ENCODE data around the gene MSH2. TPM values are rescaled to one million over a fixed set of nuclear protein-coding genes. Genes with fewer than 3 reads are reported as not detected.

The MSH2 gene
- polyA plus RNA-seq, 1 donor, result 28.7 TPM

GRCh38 chr2:47518497-47519146 lies 115.7 kb downstream of the MSH2 start:
- Histone ChIP-seq H3K36me3 (ENCODE audit: control insufficient read depth, insufficient read depth, low read length) (no peaks in the 10 kb centered on the region), H3K4me3 (ENCODE audit: low read length) (no peak overlapping the region), H3K9me3 (ENCODE audit: control insufficient read depth, low read depth, low read length) (no peaks in the 10 kb centered on the region), H3K4me1 (ENCODE audit: control insufficient read depth, insufficient read depth, low read length) (peaks cover 4% of the 10 kb centered on the region), H3K27me3 (ENCODE audit: control insufficient read depth, insufficient read depth, low read length) (peaks cover 35% of the 10 kb centered on the region), H3K27ac (ENCODE audit: low read length) (no peak overlapping the region)
- DNase-seq, result no peak
- WGBS (ENCODE audit: insufficient coverage, low lambda C conversion rate), result no CpG with 5 or more reads among the region's 12 CpGs

- H3K4me3 ChIP-seq (ENCODE audit: low read length), result no peak overlapping the region
- no peak for DNase-seq
- WGBS (ENCODE audit: insufficient coverage, low lambda C conversion rate), result no CpG with 5 or more reads among the region's 9 CpGs
- H3K9me3 ChIP-seq (ENCODE audit: control insufficient read depth, low read depth, low read length), result no peaks in the 10 kb centered on the region
- no peak overlapping the region for H3K27ac ChIP-seq (ENCODE audit: low read length)
- no peaks in the 10 kb centered on the region for H3K36me3 ChIP-seq (ENCODE audit: control insufficient read depth, insufficient read depth, low read length)
- peaks cover 37% of the 10 kb centered on the region for H3K27me3 ChIP-seq (ENCODE audit: control insufficient read depth, insufficient read depth, low read length)
- H3K4me1 ChIP-seq (ENCODE audit: control insufficient read depth, insufficient read depth, low read length), result peaks cover 4% of the 10 kb centered on the region
Observed at GRCh38 chr2:47519147-47519537, 116.2 kb downstream of the MSH2 start.

GRCh38 chr2:47519604-47520301 lies 116.8 kb downstream of the MSH2 start:
- Histone ChIP-seq H3K27ac (ENCODE audit: low read length) (no peak overlapping the region), H3K27me3 (ENCODE audit: control insufficient read depth, insufficient read depth, low read length) (peaks cover 37% of the 10 kb centered on the region), H3K36me3 (ENCODE audit: control insufficient read depth, insufficient read depth, low read length) (no peaks in the 10 kb centered on the region), H3K4me1 (ENCODE audit: control insufficient read depth, insufficient read depth, low read length) (peaks cover 4% of the 10 kb centered on the region), H3K4me3 (ENCODE audit: low read length) (no peak overlapping the region), H3K9me3 (ENCODE audit: control insufficient read depth, low read depth, low read length) (no peaks in the 10 kb centered on the region)
- no CpG with 5 or more reads among the region's 9 CpGs for WGBS (ENCODE audit: insufficient coverage, low lambda C conversion rate)
- DNase-seq, result no peak

GRCh38 chr2:47520302-47520630 lies 117.3 kb downstream of the MSH2 start:
- no CpG with 5 or more reads among the region's 8 CpGs for WGBS (ENCODE audit: insufficient coverage, low lambda C conversion rate)
- H3K9me3 ChIP-seq (ENCODE audit: control insufficient read depth, low read depth, low read length), result no peaks in the 10 kb centered on the region
- H3K27me3 ChIP-seq (ENCODE audit: control insufficient read depth, insufficient read depth, low read length), result peaks cover 37% of the 10 kb centered on the region
- H3K4me3 ChIP-seq (ENCODE audit: low read length), result no peak overlapping the region
- no peak overlapping the region for H3K27ac ChIP-seq (ENCODE audit: low read length)
- H3K4me1 ChIP-seq (ENCODE audit: control insufficient read depth, insufficient read depth, low read length), result peaks cover 4% of the 10 kb centered on the region
- DNase-seq, result no peak
- no peaks in the 10 kb centered on the region for H3K36me3 ChIP-seq (ENCODE audit: control insufficient read depth, insufficient read depth, low read length)

- Histone ChIP-seq H3K4me1 (ENCODE audit: control insufficient read depth, insufficient read depth, low read length) (peaks cover 4% of the 10 kb centered on the region), H3K9me3 (ENCODE audit: control insufficient read depth, low read depth, low read length) (no peaks in the 10 kb centered on the region), H3K36me3 (ENCODE audit: control insufficient read depth, insufficient read depth, low read length) (no peaks in the 10 kb centered on the region), H3K4me3 (ENCODE audit: low read length) (peak overlapping the region; percentile 13), H3K27me3 (ENCODE audit: control insufficient read depth, insufficient read depth, low read length) (peaks cover 37% of the 10 kb centered on the region), H3K27ac (ENCODE audit: low read length) (no peak overlapping the region)
- peak; percentile 38 to 78 for DNase-seq
- WGBS (ENCODE audit: insufficient coverage, low lambda C conversion rate), result no CpG with 5 or more reads among the region's 97 CpGs
Observed at GRCh38 chr2:47520825-47521665, 118.1 kb downstream of the MSH2 start.

GRCh38 chr2:47521666-47522285 lies 118.8 kb downstream of the MSH2 start:
- no peak for DNase-seq
- Histone ChIP-seq H3K9me3 (ENCODE audit: control insufficient read depth, low read depth, low read length) (no peaks in the 10 kb centered on the region), H3K27ac (ENCODE audit: low read length) (no peak overlapping the region), H3K27me3 (ENCODE audit: control insufficient read depth, insufficient read depth, low read length) (peaks cover 37% of the 10 kb centered on the region), H3K36me3 (ENCODE audit: control insufficient read depth, insufficient read depth, low read length) (no peaks in the 10 kb centered on the region), H3K4me1 (ENCODE audit: control insufficient read depth, insufficient read depth, low read length) (peaks cover 4% of the 10 kb centered on the region), H3K4me3 (ENCODE audit: low read length) (no peak overlapping the region)
- no CpG with 5 or more reads among the region's 22 CpGs for WGBS (ENCODE audit: insufficient coverage, low lambda C conversion rate)

- no CpG with 5 or more reads among the region's 4 CpGs for WGBS (ENCODE audit: insufficient coverage, low lambda C conversion rate)
- H3K27me3 ChIP-seq (ENCODE audit: control insufficient read depth, insufficient read depth, low read length), result peaks cover 27% of the 10 kb centered on the region
Observed at GRCh38 chr2:47525167-47525566, 122.2 kb downstream of the MSH2 start.

GRCh38 chr2:47528455-47528854 lies 125.5 kb downstream of the MSH2 start:
- no peak for DNase-seq
- no peaks in the 10 kb centered on the region for H3K36me3 ChIP-seq (ENCODE audit: control insufficient read depth, insufficient read depth, low read length)
- H3K27me3 ChIP-seq (ENCODE audit: control insufficient read depth, insufficient read depth, low read length), result peaks cover 3% of the 10 kb centered on the region
- no peak overlapping the region for H3K4me3 ChIP-seq (ENCODE audit: low read length)
- no peak overlapping the region for H3K27ac ChIP-seq (ENCODE audit: low read length)
- no peaks in the 10 kb centered on the region for H3K9me3 ChIP-seq (ENCODE audit: control insufficient read depth, low read depth, low read length)
- H3K4me1 ChIP-seq (ENCODE audit: control insufficient read depth, insufficient read depth, low read length), result no peaks in the 10 kb centered on the region
- no CpG with 5 or more reads among the region's 6 CpGs for WGBS (ENCODE audit: insufficient coverage, low lambda C conversion rate)

More at GRCh38 chr2:47525167-47525566, 122.2 kb downstream of the MSH2 start:
- Histone ChIP-seq H3K36me3 (ENCODE audit: control insufficient read depth, insufficient read depth, low read length) (no peaks in the 10 kb centered on the region), H3K9me3 (ENCODE audit: control insufficient read depth, low read depth, low read length) (no peaks in the 10 kb centered on the region), H3K4me3 (ENCODE audit: low read length) (no peak overlapping the region), H3K4me1 (ENCODE audit: control insufficient read depth, insufficient read depth, low read length) (peaks cover 4% of the 10 kb centered on the region), H3K27ac (ENCODE audit: low read length) (no peak overlapping the region)
- no peak for DNase-seq

GRCh38 chr2:47528874-47529273 lies 125.9 kb downstream of the MSH2 start:
- no peaks in the 10 kb centered on the region for H3K9me3 ChIP-seq (ENCODE audit: control insufficient read depth, low read depth, low read length)
- no peaks in the 10 kb centered on the region for H3K36me3 ChIP-seq (ENCODE audit: control insufficient read depth, insufficient read depth, low read length)
- no peak overlapping the region for H3K4me3 ChIP-seq (ENCODE audit: low read length)
- WGBS (ENCODE audit: insufficient coverage, low lambda C conversion rate), result 63% methylated on average over 1 of the region's 6 CpGs
- no peak overlapping the region for H3K27ac ChIP-seq (ENCODE audit: low read length)
- DNase-seq, result no peak
- no peaks in the 10 kb centered on the region for H3K27me3 ChIP-seq (ENCODE audit: control insufficient read depth, insufficient read depth, low read length)
- no peaks in the 10 kb centered on the region for H3K4me1 ChIP-seq (ENCODE audit: control insufficient read depth, insufficient read depth, low read length)

- Histone ChIP-seq H3K4me3 (ENCODE audit: low read length) (no peak overlapping the region), H3K4me1 (ENCODE audit: control insufficient read depth, insufficient read depth, low read length) (no peaks in the 10 kb centered on the region), H3K36me3 (ENCODE audit: control insufficient read depth, insufficient read depth, low read length) (no peaks in the 10 kb centered on the region), H3K27me3 (ENCODE audit: control insufficient read depth, insufficient read depth, low read length) (no peaks in the 10 kb centered on the region), H3K9me3 (ENCODE audit: control insufficient read depth, low read depth, low read length) (no peaks in the 10 kb centered on the region), H3K27ac (ENCODE audit: low read length) (no peak overlapping the region)
- no peak for DNase-seq
- 71% methylated on average over 1 of the region's 16 CpGs for WGBS (ENCODE audit: insufficient coverage, low lambda C conversion rate)
Observed at GRCh38 chr2:47530105-47530760, 127.3 kb downstream of the MSH2 start.

Data from large intestine (tissue), 3 donors.